Astrocyte of the cerebellum (primary cell): ENCODE measurements around the gene SRR.
"Not testable (repeated sequence)": the region's sequence is repeated elsewhere in the genome, so short reads cannot be mapped to it uniquely, and the experiment has no call there.

Experiments
- DNase-seq: peaks from one replicate; pipeline ENCODE4 v3.0.0-alpha.2; 2011; ENCODE audit warnings: low read depth
- H3K4me3 ChIP-seq: 2 replicates; pipeline ENCODE4 v1.5.1; 2011; ENCODE audit warnings: mild to moderate bottlenecking, low read depth, low read length, moderate library complexity
- CTCF ChIP-seq: IDR thresholded peaks from 2 replicates; pipeline ENCODE4 v1.5.1; 2012; ENCODE audit warnings: low read length, low read depth, moderate library complexity, mild to moderate bottlenecking; ENCODE audit errors: missing control alignments
- in situ Hi-C: cut with HindIII; loops from 2 replicates; pipeline ENCODE4 v1.10.0; 2017; ENCODE audit warnings: low sequenced_read_pairs

SRR gene

GRCh38 chr17:2309338-2310154 lies 5.8 kb downstream of the SRR start:
- in situ Hi-C loops, result no loop called here
- DNase-seq, result no peak
- TF ChIP-seq CTCF, result no peak
- H3K4me3 ChIP-seq, result no peak overlapping the region

- in situ Hi-C loops, result no loop called here
- no peak for TF ChIP-seq CTCF
- no peak for DNase-seq
- H3K4me3 ChIP-seq, result no peak overlapping the region
Measured at GRCh38 chr17:2312736-2313135, 9.0 kb downstream of the SRR start.

GRCh38 chr17:2316916-2317205 lies 13.1 kb downstream of the SRR start:
- DNase-seq, H3K4me3 ChIP-seq, in situ Hi-C loops: not testable (repeated sequence)

- no peak for DNase-seq
- in situ Hi-C loops, result no loop called here
Measured at GRCh38 chr17:2317796-2318195, 14.0 kb downstream of the SRR start.

GRCh38 chr17:2319051-2319450 lies 15.3 kb downstream of the SRR start:
- no peak overlapping the region for H3K4me3 ChIP-seq
- DNase-seq, result no peak
- in situ Hi-C loops, result no loop called here
- TF ChIP-seq CTCF, result no peak

More at GRCh38 chr17:2317796-2318195, 14.0 kb downstream of the SRR start:
- no peak for TF ChIP-seq CTCF
- no peak overlapping the region for H3K4me3 ChIP-seq

- TF ChIP-seq CTCF, result no peak
- DNase-seq, result no peak
- H3K4me3 ChIP-seq, result no peak overlapping the region
- in situ Hi-C loops, result no loop called here
Measured at GRCh38 chr17:2321399-2321798, 17.6 kb downstream of the SRR start.

- TF ChIP-seq CTCF, result no peak
- in situ Hi-C loops, result no loop called here
- no peak for DNase-seq
- no peak overlapping the region for H3K4me3 ChIP-seq
Measured at GRCh38 chr17:2323629-2324314, 20.0 kb downstream of the SRR start.
